Lower leg skin (tissue), 3 donors: Measurements from ENCODE around the gene WASHC3.

Experiments
- POLR2A ChIP-seq, 2 donors: fragments of 450-650 bp; IDR thresholded peaks; one replicate each; pipeline ENCODE4 v1.6.1; 2016 to 2017; ENCODE audit warnings: antibody characterized with exemption in 2 of 2, mild to moderate bottlenecking in 1 of 2, moderate library complexity in 1 of 2
- TF ChIP-seq, protein P1 (sequence below), 3 donors: fragments of 450-650 bp; IDR thresholded peaks; one replicate each; pipeline ENCODE4 v1.5.1; 2016; ENCODE audit warnings: antibody characterized with exemption in 3 of 3, mild to moderate bottlenecking in 3 of 3, moderate library complexity in 2 of 3

- TF ChIP-seq, protein P1, sequence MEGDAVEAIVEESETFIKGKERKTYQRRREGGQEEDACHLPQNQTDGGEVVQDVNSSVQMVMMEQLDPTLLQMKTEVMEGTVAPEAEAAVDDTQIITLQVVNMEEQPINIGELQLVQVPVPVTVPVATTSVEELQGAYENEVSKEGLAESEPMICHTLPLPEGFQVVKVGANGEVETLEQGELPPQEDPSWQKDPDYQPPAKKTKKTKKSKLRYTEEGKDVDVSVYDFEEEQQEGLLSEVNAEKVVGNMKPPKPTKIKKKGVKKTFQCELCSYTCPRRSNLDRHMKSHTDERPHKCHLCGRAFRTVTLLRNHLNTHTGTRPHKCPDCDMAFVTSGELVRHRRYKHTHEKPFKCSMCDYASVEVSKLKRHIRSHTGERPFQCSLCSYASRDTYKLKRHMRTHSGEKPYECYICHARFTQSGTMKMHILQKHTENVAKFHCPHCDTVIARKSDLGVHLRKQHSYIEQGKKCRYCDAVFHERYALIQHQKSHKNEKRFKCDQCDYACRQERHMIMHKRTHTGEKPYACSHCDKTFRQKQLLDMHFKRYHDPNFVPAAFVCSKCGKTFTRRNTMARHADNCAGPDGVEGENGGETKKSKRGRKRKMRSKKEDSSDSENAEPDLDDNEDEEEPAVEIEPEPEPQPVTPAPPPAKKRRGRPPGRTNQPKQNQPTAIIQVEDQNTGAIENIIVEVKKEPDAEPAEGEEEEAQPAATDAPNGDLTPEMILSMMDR (IDR thresholded peaks at IDR 0.05), result no peak
- TF ChIP-seq POLR2A (IDR thresholded peaks at IDR 0.05), result no peak
Observed at GRCh38 chr12:102063069-102063468, 1.3 kb upstream of the WASHC3 start.
